Testis (tissue), 3 donors: ENCODE measurements around the gene SOD2. TPM values are rescaled to one million over a fixed set of nuclear protein-coding genes. Genes with fewer than 3 reads are reported as not detected.
"Not testable (repeated sequence)": the region's sequence is repeated elsewhere in the genome, so short reads cannot be mapped to it uniquely, and the experiment has no call there.

ENCODE experiments used
- DNase-seq: peaks from one replicate; pipeline ENCODE4 v3.0.0-alpha.2; 2019
- H3K27ac ChIP-seq, 2 donors: fragments of 200-600 bp; sonication (generic); one replicate each; pipeline ENCODE4 v1.5.1; 2019
- H3K27me3 ChIP-seq: fragments of 200-600 bp; sonication (generic); one replicate; pipeline ENCODE4 v1.5.1; 2019
- H3K36me3 ChIP-seq: fragments of 200-600 bp; sonication (generic); one replicate; pipeline ENCODE4 v1.5.1; 2017; ENCODE audit warnings: low read depth; ENCODE audit errors: missing control alignments
- H3K4me1 ChIP-seq: fragments of 200-600 bp; sonication (generic); one replicate; pipeline ENCODE4 v1.5.1; 2019
- H3K4me3 ChIP-seq, 2 donors: fragments of 200-600 bp; sonication (generic); one replicate each; pipeline ENCODE4 v1.5.1; 2017 to 2019
- H3K9me3 ChIP-seq: fragments of 200-600 bp; sonication (generic); one replicate; pipeline ENCODE4 v1.5.1; 2017
- CTCF ChIP-seq, 3 experiments: fragments of 450-650 bp in 2 of 3; fragments of 200-600 bp in 1 of 3; sonication (generic) in 1 of 3; IDR thresholded peaks; one replicate each; pipeline ENCODE4 v1.5.1; 2016 to 2019; ENCODE audit warnings: antibody characterized with exemption in 3 of 3, mild to moderate bottlenecking in 2 of 3, moderate library complexity in 1 of 3
- POLR2A ChIP-seq: fragments of 450-650 bp; IDR thresholded peaks from one replicate; pipeline ENCODE4 v1.6.1; 2017; ENCODE audit warnings: antibody characterized with exemption, mild to moderate bottlenecking, moderate library complexity
- WGBS, 2 donors: methylation state at CpG; one replicate each; pipeline ENCODE4 v1.1.5; 2018; 5-methylcytosine and 5-hydroxymethylcytosine counted together
- intact Hi-C: fragments of 100-400 bp; cut with DNase I; formaldehyde crosslinking; loops from one replicate; pipeline ENCODE4 v1.15.1; 2023; ENCODE audit warnings: low total_unique reads
- polyA plus RNA-seq: library from polyadenylated mRNA; stranded (reverse); fragments of 350-450 nt; fragmentation: Illumina TruSeq; extraction: RNeasy Lipid Tissue Mini Kit (QIAGEN cat#74804); gene quantifications from one replicate; pipeline ENCODE4 v1.2.3, GENCODE V29; 2014; ENCODE audit warnings: low read depth, low replicate concordance; ENCODE audit not compliant: insufficient read depth
- total RNA-seq, 2 donors: library from RNA; depleted of rRNA; stranded (reverse); fragments of >200 nt; gene quantifications; one replicate each; pipeline ENCODE4 v1.2.3, GENCODE V29; 2016

SOD2 gene
- total and polyA plus RNA-seq, 3 donors from 2014 or later: 56.5 to 160 (median 98.5) TPM

GRCh38 chr6:159693894-159694545 is 979 bp upstream of the SOD2 start:
- intact Hi-C loops: loop anchor here (5.0 kb wide), 1 partner anchor 33 kb away; the partner anchor contains the start of gene WTAP
- no peaks in the 10 kb centered on the region for H3K27me3 ChIP-seq
- H3K9me3 ChIP-seq: no peaks in the 10 kb centered on the region
- H3K27ac ChIP-seq: peak overlapping the region; percentile 93 to 98
- peaks cover 9% of the 10 kb centered on the region for H3K4me1 ChIP-seq
- H3K36me3 ChIP-seq: no peaks in the 10 kb centered on the region
- DNase-seq: peak; percentile 43
- TF ChIP-seq CTCF (IDR thresholded peaks at IDR 0.05) (no peak), POLR2A (no peak)
- WGBS, 2 donors: 10 to 16% methylated on average over 14 of the region's 14 CpGs
- H3K4me3 ChIP-seq: peak overlapping the region; percentile 93 to 94

- intact Hi-C loops: loop anchor here (5.0 kb wide), 1 partner anchor 35 kb away; the partner anchor contains the start of gene WTAP
- TF ChIP-seq POLR2A (no peak), CTCF (IDR thresholded peaks at IDR 0.05) (no peak)
- H3K4me3 ChIP-seq: peak overlapping the region; percentile 93 to 94
- peak; percentile 69 for DNase-seq
- H3K36me3 ChIP-seq: no peaks in the 10 kb centered on the region
- H3K27me3 ChIP-seq: no peaks in the 10 kb centered on the region
- H3K4me1 ChIP-seq: peaks cover 9% of the 10 kb centered on the region
- H3K9me3 ChIP-seq: no peaks in the 10 kb centered on the region
- H3K27ac ChIP-seq: peak overlapping the region; percentile 93 to 98
- WGBS, 2 donors: 1% methylated on average over 18 to 35 of the region's 66 CpGs
These were observed 526 bp downstream of the SOD2 start for GRCh38 chr6:159692303-159693127.

- DNase-seq: no peak
- H3K9me3 ChIP-seq: no peaks in the 10 kb centered on the region
- no peaks in the 10 kb centered on the region for H3K36me3 ChIP-seq
- no peaks in the 10 kb centered on the region for H3K27me3 ChIP-seq
- H3K27ac ChIP-seq: peak overlapping the region; percentile 93 to 98
- no peak for TF ChIP-seq POLR2A
- no peak for TF ChIP-seq CTCF (IDR thresholded peaks at IDR 0.05)
- 0 to 25% methylated on average over 3 to 7 of the region's 7 CpGs for WGBS, 2 donors
- H3K4me3 ChIP-seq: peak overlapping the region; percentile 93 to 94
- peaks cover 9% of the 10 kb centered on the region for H3K4me1 ChIP-seq
- intact Hi-C loops: loop anchor here (5.0 kb wide), 1 partner anchor 35 kb away; the partner anchor contains the start of gene WTAP
These were observed 1.1 kb downstream of the SOD2 start for GRCh38 chr6:159691963-159692287.

GRCh38 chr6:159691133-159691962 is 1.7 kb downstream of the SOD2 start:
- 20 to 21% methylated on average over 11 of the region's 11 CpGs for WGBS, 2 donors
- Histone ChIP-seq H3K27ac (peak overlapping the region; percentile 93 to 98), H3K9me3 (no peaks in the 10 kb centered on the region), H3K4me1 (peaks cover 9% of the 10 kb centered on the region), H3K27me3 (no peaks in the 10 kb centered on the region), H3K4me3 (peak overlapping the region; percentile 93 to 94), H3K36me3 (no peaks in the 10 kb centered on the region)
- DNase-seq: no peak
- TF ChIP-seq POLR2A (no peak), CTCF (IDR thresholded peaks at IDR 0.05) (peak; percentile 77 to 92 (median 88))
- intact Hi-C loops: loop anchor here (5.0 kb wide), 1 partner anchor 36 kb away; the partner anchor contains the start of gene WTAP

GRCh38 chr6:159690135-159690534 is 2.9 kb downstream of the SOD2 start:
- not testable (repeated sequence) for DNase-seq, H3K36me3 ChIP-seq, H3K4me3 ChIP-seq, H3K27ac ChIP-seq, H3K27me3 ChIP-seq, H3K9me3 ChIP-seq, H3K4me1 ChIP-seq
- intact Hi-C loops: loop anchor here (5.0 kb wide), 1 partner anchor 37 kb away; the partner anchor contains the start of gene WTAP
- 87 to 88% methylated on average over 13 of the region's 13 CpGs for WGBS, 2 donors
